HepG2 (cell line): ENCODE data around the gene XXYLT1. TPM values are rescaled to one million over a fixed set of nuclear protein-coding genes. Genes with fewer than 3 reads are reported as not detected.
A peak's percentile ranks its signal among the peaks of the same experiment; 100 is the strongest.

ENCODE experiments used
- ATAC-seq: fragments of 200-7000 bp; cut with Tn5 transposase; 3 replicates; pipeline ENCODE4 v1.9.1; 2020; ENCODE audit warnings: mild to moderate bottlenecking, moderate library complexity
- BruUV-seq: library from RNA; stranded (reverse); fragments of 400-500 nt; replicated peaks from 2 replicates; lab custom pipeline; 2021; lab: Mats Ljungman, UMichigan
- CTCF ChIA-PET: fragments of 300-600 bp; formaldehyde crosslinking; extraction: SDS; loops from one replicate; lab custom pipeline; 2021; ENCODE audit warnings: low total read pairs, inconsistent platforms, low intra/inter-chr PET ratio; lab: Yijun Ruan, JAX
- POLR2A ChIA-PET: fragments of 350-600 bp; sonication (Branson Sonifier 250); formaldehyde crosslinking; loops from one replicate; lab custom pipeline; 2020; ENCODE audit warnings: antibody characterized with exemption, inconsistent platforms; lab: Yijun Ruan, JAX
- DNase-seq: peaks from one replicate; pipeline ENCODE4 v3.0.0-alpha.2; 2015; ENCODE audit warnings: low spot score
- FAIRE-seq: peaks from 3 replicates; lab custom pipeline; 2011; peaks lifted over from hg19 to GRCh38; lab: Jason Lieb, UNC
- H2AFZ ChIP-seq: one replicate; pipeline ENCODE4 v1.6.1; 2011; ENCODE audit warnings: low read length, inconsistent platforms
- H3K27ac ChIP-seq: fragments of 300-600 bp; 3 replicates; pipeline ENCODE4 v1.8.0; 2011; ENCODE audit warnings: mixed run types, mild to moderate bottlenecking, mixed read lengths, low read length, inconsistent platforms; ENCODE audit not compliant: insufficient read depth; ENCODE audit errors: extremely low read length
- H3K27me3 ChIP-seq, 2 experiments: fragments of 200-600 bp in 1 of 2; 2 replicates in 1 of 2; 3 replicates in 1 of 2; pipeline versions ENCODE4 v1.6.0 to v1.8.0; 2011; ENCODE audit warnings: low read length in 2 of 2, mild to moderate bottlenecking in 2 of 2, moderate library complexity in 2 of 2, inconsistent platforms in 1 of 2; ENCODE audit not compliant: insufficient read depth in 2 of 2, control insufficient read depth in 1 of 2
- H3K36me3 ChIP-seq, 2 experiments: fragments of 200-600 bp in 1 of 2; replicated peaks in 1 of 2; 2 replicates in 1 of 2; 3 replicates in 1 of 2; pipeline versions ENCODE4 v1.5.1 to v1.8.0; 2011; ENCODE audit warnings: low read length in 2 of 2, inconsistent platforms in 1 of 2; ENCODE audit not compliant: insufficient read depth in 2 of 2, control insufficient read depth in 1 of 2
- H3K4me1 ChIP-seq: 2 replicates; pipeline ENCODE4 v1.5.1; 2012; ENCODE audit warnings: low read length, inconsistent platforms; ENCODE audit not compliant: insufficient read depth
- H3K4me2 ChIP-seq: 2 replicates; pipeline ENCODE4 v1.6.0; 2011; ENCODE audit warnings: low read depth, low read length, inconsistent platforms
- H3K4me3 ChIP-seq, 3 experiments: fragments of 200-600 bp in 1 of 3; sonication (generic), shearing (Covaris generic) in 1 of 3; replicated peaks in 1 of 3; 2 replicates each; pipeline ENCODE4 v1.5.1; 2011 to 2016; ENCODE audit warnings: low read length in 3 of 3, inconsistent platforms in 2 of 3, low read depth in 2 of 3, mild to moderate bottlenecking in 2 of 3, control low read depth in 1 of 3, mixed read lengths in 1 of 3; ENCODE audit not compliant: insufficient read depth in 1 of 3
- H3K79me2 ChIP-seq: one replicate; pipeline ENCODE4 v1.6.1; 2011; ENCODE audit warnings: low read length, inconsistent platforms; ENCODE audit not compliant: insufficient read depth
- H3K9ac ChIP-seq: 2 replicates; pipeline ENCODE4 v1.6.0; 2011; ENCODE audit warnings: mild to moderate bottlenecking, low read depth, low read length, inconsistent platforms; ENCODE audit not compliant: insufficient read depth
- H3K9me3 ChIP-seq: 2 replicates; pipeline ENCODE4 v1.5.1; 2012; ENCODE audit warnings: mild to moderate bottlenecking, low read length
- H4K20me1 ChIP-seq: 2 replicates; pipeline ENCODE4 v1.6.0; 2011; ENCODE audit warnings: inconsistent platforms, mild to moderate bottlenecking, low read length, moderate library complexity; ENCODE audit not compliant: insufficient read depth
- SKIL ChIP-seq: sonication (generic); formaldehyde crosslinking; IDR thresholded peaks from 2 replicates; pipeline ENCODE4 v1.8.0; 2022; ENCODE audit warnings: missing genetic modification reagents, mild to moderate bottlenecking, moderate library complexity, borderline replicate concordance
- ZBTB33 ChIP-seq: sonication (generic); formaldehyde crosslinking; IDR thresholded peaks from 2 replicates; pipeline ENCODE4 v1.4.0; 2020; ENCODE audit warnings: missing genetic modification reagents
- ZNF687 ChIP-seq: sonication (generic); formaldehyde crosslinking; IDR thresholded peaks from 2 replicates; pipeline ENCODE4 v1.5.1; 2020; ENCODE audit warnings: mild to moderate bottlenecking, missing genetic modification reagents, moderate library complexity
- WGBS: methylation state at CpG from one replicate; pipeline ENCODE4 v1.1.6; 2017; ENCODE audit warnings: low lambda C conversion rate; 5-methylcytosine and 5-hydroxymethylcytosine counted together
- in situ Hi-C: cut with HindIII; loops from 2 replicates; pipeline ENCODE4 v1.10.0; 2017; ENCODE audit warnings: low pct_unique_long_range_greater_than_20kb; ENCODE audit not compliant: extremely low pct_ligation_motif_present
- intact Hi-C: fragments of 100-400 bp; cut with micrococcal nuclease; formaldehyde crosslinking; loops from one replicate; pipeline ENCODE4 v1.10.0; 2022; ENCODE audit not compliant: unreplicated experiment
- polyA plus RNA-seq, 8 experiments: library from polyadenylated mRNA; depleted of rRNA in 3 of 8; stranded (reverse) in 7 of 8; unstranded in 1 of 8; fragments of >200 nt; fragmentation: Illumina TruSeq in 4 of 8; extraction: Trizol in 4 of 8; gene quantifications; 2 replicates each; pipeline versions ENCODE4 v1.2.1 to v1.2.3, GENCODE V29; 2011 to 2016; ENCODE audit warnings: low read depth in 4 of 8, missing spikeins in 1 of 8, mixed read lengths in 1 of 8; ENCODE audit not compliant: insufficient read depth in 1 of 8
- total RNA-seq, 5 experiments: library from RNA; depleted of rRNA; stranded (reverse); fragments of >200 nt; fragmentation: Illumina TruSeq; extraction: Trizol; gene quantifications; 2 replicates each; pipeline ENCODE4 v1.2.3, GENCODE V29; 2016; ENCODE audit warnings: low read depth in 1 of 5

The XXYLT1 gene
- total and polyA plus RNA-seq, 2 of the 13 experiments (the other 11 are each of a cell fraction or from before 2014, with no cell fraction given): 17.7 to 19.0 TPM

GRCh38 chr3:195115600-195116406 lies 155.2 kb downstream of the XXYLT1 start:
- H4K20me1 ChIP-seq: no peaks in the 10 kb centered on the region
- no peak overlapping the region for H2AFZ ChIP-seq
- FAIRE-seq (no peak), DNase-seq (no peak), ATAC-seq (no peak)
- in situ Hi-C loops: no loop called here
- intact Hi-C loops: no loop called here
- H3K36me3 ChIP-seq: no peaks in the 10 kb centered on the region
- H3K27me3 ChIP-seq: no peaks in the 10 kb centered on the region
- no peak overlapping the region for H3K9ac ChIP-seq
- POLR2A ChIA-PET: no interaction called here
- TF ChIP-seq ZNF687: peak; percentile 39; the same call in 1 of the 2 replicates
- TF ChIP-seq SKIL (CRISPR knock-in tag): no peak
- peak; percentile 57; the same call in 1 of the 2 replicates for TF ChIP-seq ZBTB33 (CRISPR knock-in tag)
- BruUV-seq: no TSS peak
- H3K4me1 ChIP-seq: peaks cover 53% of the 10 kb centered on the region
- H3K4me3 ChIP-seq: no peak overlapping the region
- no peak overlapping the region for H3K27ac ChIP-seq
- no peak overlapping the region for H3K4me2 ChIP-seq
- H3K79me2 ChIP-seq: no peaks in the 10 kb centered on the region
- no peaks in the 10 kb centered on the region for H3K9me3 ChIP-seq
- WGBS: 90% methylated on average over 24 of the region's 24 CpGs
- CTCF ChIA-PET: no interaction called here
